ENCODE results near the gene RGS6. TPM values are rescaled to one million over a fixed set of nuclear protein-coding genes. Genes with fewer than 3 reads are reported as not detected.

RGS6 gene
- total and polyA plus RNA-seq, 2 of the 4 experiments (the other 2 are of a cell fraction): not detected

DNA sequence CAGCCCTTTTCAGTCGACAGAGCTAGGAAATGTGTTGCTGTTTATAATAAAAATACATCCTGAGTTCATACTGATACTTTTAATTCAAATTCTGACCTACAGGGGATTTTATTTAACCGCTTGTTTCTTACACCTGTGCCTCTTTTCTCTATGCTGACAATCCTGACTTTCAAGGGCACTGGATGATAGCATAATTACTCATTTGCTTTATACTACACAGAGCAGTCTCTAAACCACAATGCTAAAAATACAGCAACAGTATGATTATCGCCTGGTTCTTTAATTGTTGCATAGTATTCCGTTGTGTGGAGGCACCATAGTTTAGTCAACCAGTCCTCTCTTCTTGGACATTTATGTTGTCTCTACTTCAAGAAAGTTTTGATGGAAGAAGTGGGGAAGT, 588.8 kb downstream of the RGS6 start:
- Histone ChIP-seq H4K20me1 (ENCODE audit: insufficient read depth, low read length) (no peaks in the 10 kb centered on the region), H3K14ac (replicated peaks; ENCODE audit: low read depth, low read length) (no peak overlapping the region), H3K79me1 (ENCODE audit: low read depth in 1 of 2, low read length in 2 of 2) (no peaks in the 10 kb centered on the region), H3K36me3 (ENCODE audit: control insufficient read depth, insufficient read depth, low read length) (no peaks in the 10 kb centered on the region), H4K5ac (ENCODE audit: low read depth, low read length) (no peak overlapping the region), H2BK120ac (ENCODE audit: low read depth, low read length) (0 out of 2 replicates have a peak overlapping the region, but pooled peaks have one; percentile 6), H3K23ac (ENCODE audit: low read depth, low read length) (no peak overlapping the region), H3K27me3 (ENCODE audit: control insufficient read depth, insufficient read depth, low read length) (no peaks in the 10 kb centered on the region), H3K4me3 (ENCODE audit: insufficient read depth, low read depth, low read length) (no peak overlapping the region), H4K91ac (ENCODE audit: insufficient read depth, low read depth, low read length) (no peak overlapping the region), H3K4me1 (ENCODE audit: control insufficient read depth, insufficient read depth, low read length) (peaks cover 22% of the 10 kb centered on the region), H3K9me3 (ENCODE audit: control insufficient read depth, insufficient read depth, low read length) (no peaks in the 10 kb centered on the region), H2BK15ac (ENCODE audit: low read depth, low read length) (no peak overlapping the region), H3K56ac (ENCODE audit: extremely low read depth, insufficient read depth, low read length) (no peak overlapping the region), H4K8ac (ENCODE audit: low read depth in 2 of 2, low read length in 2 of 2) (no peak overlapping the region), H2BK5ac (ENCODE audit: low read depth, low read length, poor library complexity, severe bottlenecking) (no peak overlapping the region), H2AK5ac (ENCODE audit: low read depth, low read length) (no peak overlapping the region), H3K18ac (ENCODE audit: low read depth, low read length) (peak overlapping the region; percentile 19; the same call in 1 of the 2 replicates), H2AK9ac (replicated peaks; ENCODE audit: low read depth, low read length, poor library complexity) (no peak overlapping the region), H3K27ac (ENCODE audit: insufficient read depth, low read length) (no peak overlapping the region), H2BK20ac (ENCODE audit: low read depth, low read length) (no peak overlapping the region), H3K4me2 (ENCODE audit: low read depth, low read length) (no peak overlapping the region), H3K9me1 (ENCODE audit: insufficient read depth, low read length) (peaks cover 6% of the 10 kb centered on the region; the same call in 1 of the 2 replicates), H3K9ac (ENCODE audit: low read depth, low read length) (no peak overlapping the region), H3K4ac (ENCODE audit: low read depth, low read length) (no peak overlapping the region), H2AFZ (replicated peaks; ENCODE audit: low read length, poor library complexity) (no peak overlapping the region)
- CTCF ChIA-PET: no interaction called here
- intact Hi-C loops (cut with micrococcal nuclease): loop anchor here (5.0 kb wide), 3 partner anchors 86 to 136 kb away; no protein-coding TSS in a partner anchor
- POLR2A ChIA-PET (ENCODE audit: unreplicated experiment): no interaction called here
- no peak for DNase-seq
- WGBS, 2 experiments (ENCODE audit: extremely low coverage in 2 of 2, insufficient read length in 1 of 2): no CpG with 5 or more reads among the region's 4 CpGs
- TF ChIP-seq FOS (IDR thresholded peaks at IDR 0.05; ENCODE audit: low read depth, low read length): no peak
- TF ChIP-seq, protein P1, sequence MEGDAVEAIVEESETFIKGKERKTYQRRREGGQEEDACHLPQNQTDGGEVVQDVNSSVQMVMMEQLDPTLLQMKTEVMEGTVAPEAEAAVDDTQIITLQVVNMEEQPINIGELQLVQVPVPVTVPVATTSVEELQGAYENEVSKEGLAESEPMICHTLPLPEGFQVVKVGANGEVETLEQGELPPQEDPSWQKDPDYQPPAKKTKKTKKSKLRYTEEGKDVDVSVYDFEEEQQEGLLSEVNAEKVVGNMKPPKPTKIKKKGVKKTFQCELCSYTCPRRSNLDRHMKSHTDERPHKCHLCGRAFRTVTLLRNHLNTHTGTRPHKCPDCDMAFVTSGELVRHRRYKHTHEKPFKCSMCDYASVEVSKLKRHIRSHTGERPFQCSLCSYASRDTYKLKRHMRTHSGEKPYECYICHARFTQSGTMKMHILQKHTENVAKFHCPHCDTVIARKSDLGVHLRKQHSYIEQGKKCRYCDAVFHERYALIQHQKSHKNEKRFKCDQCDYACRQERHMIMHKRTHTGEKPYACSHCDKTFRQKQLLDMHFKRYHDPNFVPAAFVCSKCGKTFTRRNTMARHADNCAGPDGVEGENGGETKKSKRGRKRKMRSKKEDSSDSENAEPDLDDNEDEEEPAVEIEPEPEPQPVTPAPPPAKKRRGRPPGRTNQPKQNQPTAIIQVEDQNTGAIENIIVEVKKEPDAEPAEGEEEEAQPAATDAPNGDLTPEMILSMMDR (conservative IDR thresholded peaks at IDR 0.05; ENCODE audit: low read depth, low read length): no peak
- TF ChIP-seq MAZ (IDR thresholded peaks at IDR 0.05; ENCODE audit: borderline replicate concordance, low read depth, low read length): no peak
- no peak for TF ChIP-seq POLR2A (IDR thresholded peaks at IDR 0.05; ENCODE audit: low read depth, low read length)
- TF ChIP-seq CEBPB (IDR thresholded peaks at IDR 0.05; ENCODE audit: low read depth, low read length): no peak
- no peak for TF ChIP-seq MXI1 (IDR thresholded peaks at IDR 0.05; ENCODE audit: borderline replicate concordance, low read depth, low read length)
- no peak for TF ChIP-seq RAD21 (IDR thresholded peaks at IDR 0.05; ENCODE audit: low read length)
- no peak for TF ChIP-seq RCOR1 (IDR thresholded peaks at IDR 0.05; ENCODE audit: insufficient replicate concordance, low read length)
- TF ChIP-seq BHLHE40 (IDR thresholded peaks at IDR 0.05; ENCODE audit: low read depth, low read length): no peak
- TF ChIP-seq NFE2L2 (IDR thresholded peaks at IDR 0.05; ENCODE audit: low read depth, low read length): no peak
- TF ChIP-seq ELK1 (IDR thresholded peaks at IDR 0.05; ENCODE audit: borderline replicate concordance, low read depth, low read length): no peak
- no peak for TF ChIP-seq MAFK (IDR thresholded peaks at IDR 0.05; ENCODE audit: low read depth, low read length)
- TF ChIP-seq, protein P2, sequence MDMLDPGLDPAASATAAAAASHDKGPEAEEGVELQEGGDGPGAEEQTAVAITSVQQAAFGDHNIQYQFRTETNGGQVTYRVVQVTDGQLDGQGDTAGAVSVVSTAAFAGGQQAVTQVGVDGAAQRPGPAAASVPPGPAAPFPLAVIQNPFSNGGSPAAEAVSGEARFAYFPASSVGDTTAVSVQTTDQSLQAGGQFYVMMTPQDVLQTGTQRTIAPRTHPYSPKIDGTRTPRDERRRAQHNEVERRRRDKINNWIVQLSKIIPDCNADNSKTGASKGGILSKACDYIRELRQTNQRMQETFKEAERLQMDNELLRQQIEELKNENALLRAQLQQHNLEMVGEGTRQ (IDR thresholded peaks at IDR 0.05; ENCODE audit: low read depth, low read length): no peak
- no peak for TF ChIP-seq SMC3 (IDR thresholded peaks at IDR 0.05; ENCODE audit: low read depth, low read length)
- TF ChIP-seq CHD1 (IDR thresholded peaks at IDR 0.05; ENCODE audit: low read depth, low read length): no peak
- TF ChIP-seq RFX5 (IDR thresholded peaks at IDR 0.05; ENCODE audit: low read depth, low read length): no peak
- in situ Hi-C loops (cut with MboI; ENCODE audit: low sequenced_read_pairs): loop anchor here (10.0 kb wide), 1 partner anchor 84 kb away; no protein-coding TSS in a partner anchor
- dilution Hi-C loops (cut with HindIII; ENCODE audit: low sequenced_read_pairs, unreplicated experiment): no loop called here
- BruUV-seq (replicated peaks): no TSS peak
- no peak for ATAC-seq (ENCODE audit: low read depth)
